ENCODE measurements around the gene TCFL5. TPM values are rescaled to one million over a fixed set of nuclear protein-coding genes. Genes with fewer than 3 reads are reported as not detected.

The TCFL5 gene
- polyA plus RNA-seq, 4 donors = 10.9 to 14.5 (median 12.7) TPM

GRCh38 chr20:62801284-62802010 lies 60.2 kb downstream of the TCFL5 start:
- DNase-seq (ENCODE audit: low read depth in 4 of 4, low spot score in 2 of 4) = no peak

GRCh38 chr20:62800314-62801259 lies 61.0 kb downstream of the TCFL5 start:
- DNase-seq (ENCODE audit: low read depth in 4 of 4, low spot score in 2 of 4) = no peak

GRCh38 chr20:62799873-62800272 lies 61.7 kb downstream of the TCFL5 start:
- DNase-seq (ENCODE audit: low read depth in 4 of 4, low spot score in 2 of 4) = no peak

GRCh38 chr20:62799459-62799858 lies 62.2 kb downstream of the TCFL5 start:
- no peak for DNase-seq (ENCODE audit: low read depth in 4 of 4, low spot score in 2 of 4)

GRCh38 chr20:62799036-62799435 lies 62.6 kb downstream of the TCFL5 start:
- DNase-seq (ENCODE audit: low read depth in 4 of 4, low spot score in 2 of 4) = no peak

GRCh38 chr20:62797671-62798532 lies 63.7 kb downstream of the TCFL5 start:
- no peak for DNase-seq (ENCODE audit: low read depth in 4 of 4, low spot score in 2 of 4)

- no peak for DNase-seq (ENCODE audit: low read depth in 4 of 4, low spot score in 2 of 4)
Measured at GRCh38 chr20:62796699-62797491, 64.7 kb downstream of the TCFL5 start.

GRCh38 chr20:62795023-62795761 lies 66.4 kb downstream of the TCFL5 start:
- DNase-seq (ENCODE audit: low read depth in 4 of 4, low spot score in 2 of 4) = no peak

GRCh38 chr20:62794007-62794724 lies 67.5 kb downstream of the TCFL5 start:
- DNase-seq (ENCODE audit: low read depth in 4 of 4, low spot score in 2 of 4) = peak; percentile 76 to 90 (median 86)

GRCh38 chr20:62793757-62794006 lies 67.9 kb downstream of the TCFL5 start:
- no peak for DNase-seq (ENCODE audit: low read depth in 4 of 4, low spot score in 2 of 4)

GRCh38 chr20:62792940-62793756 lies 68.5 kb downstream of the TCFL5 start:
- no peak for DNase-seq (ENCODE audit: low read depth in 4 of 4, low spot score in 2 of 4)

- DNase-seq (ENCODE audit: low read depth in 4 of 4, low spot score in 2 of 4) = no peak
Measured at GRCh38 chr20:62792182-62792939, 69.3 kb downstream of the TCFL5 start.

GRCh38 chr20:62791301-62792181 lies 70.1 kb downstream of the TCFL5 start:
- DNase-seq (ENCODE audit: low read depth in 4 of 4, low spot score in 2 of 4) = peak in 3 of 4 donors; percentile 77 to 90 (median 78)
